ENCODE data around the gene NPAS2.

DNA sequence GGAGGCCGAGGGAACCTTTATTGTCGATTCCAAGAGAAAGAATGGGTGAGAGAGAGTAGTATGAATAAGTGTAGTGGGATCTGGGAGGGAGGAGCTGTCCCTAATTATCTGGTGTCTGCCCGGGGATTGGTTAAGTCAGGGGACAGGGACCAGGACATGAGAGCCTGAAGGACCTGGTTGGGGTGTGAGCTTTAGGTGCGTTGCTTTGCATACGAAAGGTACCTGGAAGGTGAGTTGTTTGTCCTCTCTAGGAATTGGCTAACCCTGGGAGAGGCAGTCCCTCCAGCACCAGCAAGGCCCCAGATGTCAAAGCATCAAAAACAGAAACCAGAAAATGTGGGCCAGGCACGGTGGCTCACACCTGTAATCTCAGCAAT lies 134.1 kb downstream of the NPAS2 start:
- no peak for TF ChIP-seq POLR2A (IDR thresholded peaks at IDR 0.05)
- TF ChIP-seq, protein P1, sequence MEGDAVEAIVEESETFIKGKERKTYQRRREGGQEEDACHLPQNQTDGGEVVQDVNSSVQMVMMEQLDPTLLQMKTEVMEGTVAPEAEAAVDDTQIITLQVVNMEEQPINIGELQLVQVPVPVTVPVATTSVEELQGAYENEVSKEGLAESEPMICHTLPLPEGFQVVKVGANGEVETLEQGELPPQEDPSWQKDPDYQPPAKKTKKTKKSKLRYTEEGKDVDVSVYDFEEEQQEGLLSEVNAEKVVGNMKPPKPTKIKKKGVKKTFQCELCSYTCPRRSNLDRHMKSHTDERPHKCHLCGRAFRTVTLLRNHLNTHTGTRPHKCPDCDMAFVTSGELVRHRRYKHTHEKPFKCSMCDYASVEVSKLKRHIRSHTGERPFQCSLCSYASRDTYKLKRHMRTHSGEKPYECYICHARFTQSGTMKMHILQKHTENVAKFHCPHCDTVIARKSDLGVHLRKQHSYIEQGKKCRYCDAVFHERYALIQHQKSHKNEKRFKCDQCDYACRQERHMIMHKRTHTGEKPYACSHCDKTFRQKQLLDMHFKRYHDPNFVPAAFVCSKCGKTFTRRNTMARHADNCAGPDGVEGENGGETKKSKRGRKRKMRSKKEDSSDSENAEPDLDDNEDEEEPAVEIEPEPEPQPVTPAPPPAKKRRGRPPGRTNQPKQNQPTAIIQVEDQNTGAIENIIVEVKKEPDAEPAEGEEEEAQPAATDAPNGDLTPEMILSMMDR (IDR thresholded peaks at IDR 0.05) = no peak

Measured in adrenal gland (tissue), 5 donors.